ENCODE results near the gene PGPEP1. TPM values are rescaled to one million over a fixed set of nuclear protein-coding genes. Genes with fewer than 3 reads are reported as not detected.
"Not testable (repeated sequence)": the region's sequence is repeated elsewhere in the genome, so short reads cannot be mapped to it uniquely, and the experiment has no call there.

The PGPEP1 gene
- total RNA-seq, 1 donor from 2014 or later = 34.4 TPM

DNA sequence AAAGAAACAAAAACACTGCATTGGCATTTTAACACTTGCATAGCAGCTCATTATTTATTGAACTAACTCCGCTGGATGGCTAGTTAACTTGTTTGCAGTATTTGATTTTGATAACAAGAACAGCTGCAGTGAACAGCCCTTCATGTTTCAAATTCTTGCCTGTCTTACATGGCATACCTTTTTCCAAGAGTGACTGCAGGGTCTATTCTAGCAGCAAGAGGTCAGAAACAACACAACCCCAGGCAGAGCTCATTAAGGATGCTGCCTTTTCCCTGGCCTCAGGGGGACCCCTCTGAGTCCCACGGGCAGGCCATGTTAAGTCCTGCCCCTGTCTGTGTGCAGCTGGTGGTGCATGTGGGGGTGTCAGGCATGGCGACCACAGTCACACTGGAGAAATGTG lies 16.6 kb downstream of the PGPEP1 start:
- Histone ChIP-seq H3K27me3 (ENCODE audit: control insufficient read depth, insufficient read depth, low read length) (no peaks in the 10 kb centered on the region), H3K36me3 (ENCODE audit: control insufficient read depth, insufficient read depth, low read length) (peaks cover 3% of the 10 kb centered on the region), H3K4me3 (ENCODE audit: low read depth, low read length) (no peak overlapping the region)
- no peak for DNase-seq (ENCODE audit: low read depth)
- TF ChIP-seq, protein P1, sequence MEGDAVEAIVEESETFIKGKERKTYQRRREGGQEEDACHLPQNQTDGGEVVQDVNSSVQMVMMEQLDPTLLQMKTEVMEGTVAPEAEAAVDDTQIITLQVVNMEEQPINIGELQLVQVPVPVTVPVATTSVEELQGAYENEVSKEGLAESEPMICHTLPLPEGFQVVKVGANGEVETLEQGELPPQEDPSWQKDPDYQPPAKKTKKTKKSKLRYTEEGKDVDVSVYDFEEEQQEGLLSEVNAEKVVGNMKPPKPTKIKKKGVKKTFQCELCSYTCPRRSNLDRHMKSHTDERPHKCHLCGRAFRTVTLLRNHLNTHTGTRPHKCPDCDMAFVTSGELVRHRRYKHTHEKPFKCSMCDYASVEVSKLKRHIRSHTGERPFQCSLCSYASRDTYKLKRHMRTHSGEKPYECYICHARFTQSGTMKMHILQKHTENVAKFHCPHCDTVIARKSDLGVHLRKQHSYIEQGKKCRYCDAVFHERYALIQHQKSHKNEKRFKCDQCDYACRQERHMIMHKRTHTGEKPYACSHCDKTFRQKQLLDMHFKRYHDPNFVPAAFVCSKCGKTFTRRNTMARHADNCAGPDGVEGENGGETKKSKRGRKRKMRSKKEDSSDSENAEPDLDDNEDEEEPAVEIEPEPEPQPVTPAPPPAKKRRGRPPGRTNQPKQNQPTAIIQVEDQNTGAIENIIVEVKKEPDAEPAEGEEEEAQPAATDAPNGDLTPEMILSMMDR (IDR thresholded peaks at IDR 0.05; ENCODE audit: insufficient read depth, low read length, poor library complexity, severe bottlenecking) = no peak

DNA sequence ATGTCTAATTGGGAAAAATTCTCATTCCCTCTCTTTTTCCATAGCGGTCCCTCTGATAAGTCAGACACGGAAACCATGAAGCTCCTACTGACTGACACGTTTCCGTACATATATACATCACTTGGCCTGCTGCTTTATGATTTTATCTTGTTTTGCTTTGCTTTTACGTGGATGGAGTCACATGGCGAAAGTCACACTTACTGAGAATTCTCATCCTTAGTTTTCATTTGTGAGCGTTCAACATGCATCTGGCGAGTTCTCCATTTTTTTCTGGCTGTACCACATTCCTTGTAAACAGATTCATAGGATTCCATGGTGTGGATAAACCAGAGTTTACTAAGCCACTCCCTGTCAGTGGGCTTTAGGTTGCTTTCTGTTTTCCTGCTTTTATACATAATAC lies 21.2 kb downstream of the PGPEP1 start:
- H3K36me3 ChIP-seq (ENCODE audit: control insufficient read depth, insufficient read depth, low read length) = peaks cover 1% of the 10 kb centered on the region
- no peaks in the 10 kb centered on the region for H3K27me3 ChIP-seq (ENCODE audit: control insufficient read depth, insufficient read depth, low read length)
- DNase-seq (ENCODE audit: low read depth) = no peak
- H3K4me3 ChIP-seq (ENCODE audit: low read depth, low read length) = no peak overlapping the region
- TF ChIP-seq, protein P1 (IDR thresholded peaks at IDR 0.05; ENCODE audit: insufficient read depth, low read length, poor library complexity, severe bottlenecking) = no peak

DNA sequence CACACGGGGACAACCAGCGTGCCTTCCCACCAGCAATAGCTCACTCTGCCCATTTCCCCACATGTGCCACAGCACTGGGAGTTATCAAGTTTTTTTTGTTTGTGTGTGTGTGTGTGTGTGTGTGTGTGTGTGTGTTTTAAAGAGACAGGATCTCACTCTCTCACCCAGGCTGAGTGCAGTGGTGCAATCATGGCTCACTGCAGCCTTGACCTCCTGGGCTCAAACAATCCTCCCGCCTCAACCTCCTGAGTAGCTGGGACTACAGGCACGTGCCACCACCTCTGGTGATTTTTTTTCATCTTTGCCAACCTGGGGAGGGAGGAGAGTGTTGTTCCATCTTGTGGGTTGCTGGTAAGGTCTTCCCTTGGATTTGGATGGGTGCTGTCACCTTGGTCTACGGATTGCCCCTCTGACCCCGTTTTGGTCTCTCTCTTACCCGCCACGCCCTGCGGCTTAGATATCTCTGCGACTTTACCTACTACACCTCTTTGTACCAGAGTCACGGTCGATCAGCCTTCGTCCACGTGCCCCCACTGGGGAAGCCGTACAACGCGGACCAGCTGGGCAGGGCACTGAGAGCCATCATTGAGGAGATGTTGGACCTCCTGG lies 22.6 kb downstream of the PGPEP1 start:
- H3K4me3 ChIP-seq (ENCODE audit: low read depth, low read length) = no peak overlapping the region
- no peaks in the 10 kb centered on the region for H3K27me3 ChIP-seq (ENCODE audit: control insufficient read depth, insufficient read depth, low read length)
- H3K36me3 ChIP-seq (ENCODE audit: control insufficient read depth, insufficient read depth, low read length) = no peaks in the 10 kb centered on the region
- TF ChIP-seq, protein P1 (IDR thresholded peaks at IDR 0.05; ENCODE audit: insufficient read depth, low read length, poor library complexity, severe bottlenecking) = no peak
- DNase-seq (ENCODE audit: low read depth) = no peak

DNA sequence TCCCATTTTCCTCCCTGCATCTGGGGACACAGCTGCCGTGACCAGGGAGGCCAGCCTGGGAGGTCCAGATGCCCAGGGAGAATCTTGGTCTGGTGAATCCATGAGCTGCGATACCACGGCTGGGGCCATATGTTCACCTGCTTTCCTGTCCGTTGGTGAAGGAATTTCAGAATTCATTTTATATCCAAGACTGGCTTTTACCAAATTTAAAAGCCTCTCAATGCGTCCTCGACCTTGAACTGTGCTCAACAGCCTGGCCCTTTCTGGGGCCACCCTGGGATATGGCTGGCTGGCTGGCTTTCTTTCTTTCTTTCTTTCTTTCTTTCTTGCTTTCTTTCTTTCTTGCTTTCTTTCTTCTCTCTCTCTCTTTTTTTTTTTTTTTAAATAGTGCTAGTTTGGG lies 23.4 kb downstream of the PGPEP1 start:
- no peaks in the 10 kb centered on the region for H3K27me3 ChIP-seq (ENCODE audit: control insufficient read depth, insufficient read depth, low read length)
- H3K4me3 ChIP-seq (ENCODE audit: low read depth, low read length) = no peak overlapping the region
- DNase-seq (ENCODE audit: low read depth) = no peak
- TF ChIP-seq, protein P1 (IDR thresholded peaks at IDR 0.05; ENCODE audit: insufficient read depth, low read length, poor library complexity, severe bottlenecking) = no peak
- H3K36me3 ChIP-seq (ENCODE audit: control insufficient read depth, insufficient read depth, low read length) = no peaks in the 10 kb centered on the region

DNA sequence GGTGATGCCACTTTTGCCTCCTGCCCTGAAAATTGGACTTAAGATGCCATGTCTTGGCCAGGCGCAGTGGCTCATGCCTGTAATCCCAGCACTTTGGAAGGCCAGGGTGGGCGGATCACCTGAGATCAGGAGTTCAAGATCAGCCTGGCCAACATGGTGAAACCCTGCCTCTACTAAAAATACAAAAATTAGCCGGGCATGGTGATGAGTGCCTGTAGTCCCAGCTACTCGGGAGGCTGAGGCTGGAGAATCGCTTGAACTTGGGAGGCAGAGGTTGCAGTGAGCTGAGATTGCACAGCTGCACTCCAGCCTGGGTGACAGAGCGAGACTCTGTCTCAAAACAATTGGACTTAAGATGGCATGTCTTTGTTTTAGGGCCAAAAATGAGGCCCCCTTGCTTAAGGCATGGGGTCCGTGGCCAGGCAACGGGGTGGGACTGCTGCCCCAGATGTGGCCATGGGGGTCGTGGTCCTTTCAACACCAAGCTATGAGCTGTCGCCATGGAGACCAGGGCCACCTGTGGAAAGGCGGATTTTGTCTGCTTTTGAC lies 24.0 kb downstream of the PGPEP1 start:
- H3K36me3 ChIP-seq (ENCODE audit: control insufficient read depth, insufficient read depth, low read length); H3K4me3 ChIP-seq (ENCODE audit: low read depth, low read length); DNase-seq (ENCODE audit: low read depth); H3K27me3 ChIP-seq (ENCODE audit: control insufficient read depth, insufficient read depth, low read length): not testable (repeated sequence)

DNA sequence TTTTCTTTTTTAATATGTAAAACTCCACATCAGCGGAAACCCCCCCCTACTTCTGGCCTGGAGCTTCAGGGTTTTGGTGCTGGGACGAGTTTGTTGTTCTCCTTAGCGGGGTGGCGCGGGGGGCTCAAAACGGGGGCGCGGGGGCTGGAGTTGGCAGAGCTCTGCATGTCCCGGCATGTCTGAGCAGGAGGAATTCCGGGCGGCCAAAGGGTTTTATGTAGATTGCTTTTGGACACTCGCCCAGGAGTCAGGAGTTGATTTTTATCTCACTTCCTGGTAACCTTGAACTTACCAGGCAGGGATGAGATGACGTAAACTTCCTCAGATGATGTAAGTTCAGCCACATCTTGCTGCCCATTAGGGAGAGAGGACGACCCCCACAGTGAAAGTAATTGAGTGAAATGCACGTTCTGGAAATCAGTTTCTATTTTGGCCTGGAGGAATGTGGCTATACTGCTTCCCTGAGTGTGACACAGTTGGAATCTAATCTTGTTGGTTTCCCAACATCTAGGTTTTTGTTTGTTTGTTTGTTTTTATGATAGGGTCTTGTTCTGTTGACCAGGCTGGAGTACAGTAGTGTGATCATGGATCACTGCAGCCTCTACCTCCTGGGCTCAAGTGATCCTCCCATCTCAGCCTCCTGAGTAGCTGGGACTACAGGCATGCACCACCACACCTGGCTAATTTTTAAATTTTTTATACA lies 24.6 kb downstream of the PGPEP1 start:
- Histone ChIP-seq H3K4me3 (ENCODE audit: low read depth, low read length) (no peak overlapping the region), H3K36me3 (ENCODE audit: control insufficient read depth, insufficient read depth, low read length) (no peaks in the 10 kb centered on the region), H3K27me3 (ENCODE audit: control insufficient read depth, insufficient read depth, low read length) (no peaks in the 10 kb centered on the region)
- DNase-seq (ENCODE audit: low read depth) = peak; percentile 100
- TF ChIP-seq, protein P1 (IDR thresholded peaks at IDR 0.05; ENCODE audit: insufficient read depth, low read length, poor library complexity, severe bottlenecking) = no peak
